GM13976 (cell line): Measurements from ENCODE around the gene MCRIP1.

ENCODE experiments used
- DNase-seq: peaks from one replicate; pipeline ENCODE4 v3.0.0; 2012; ENCODE audit warnings: low spot score
- CTCF ChIP-seq: IDR thresholded peaks from 2 replicates; pipeline ENCODE4 v1.5.1; 2012; ENCODE audit warnings: borderline replicate concordance, mild to moderate bottlenecking; ENCODE audit not compliant: insufficient read depth; ENCODE audit errors: extremely low read depth, missing control alignments, control extremely low read depth
- in situ Hi-C: fragments of 300-500 bp; cut with MboI; formaldehyde crosslinking; loops from one replicate; pipeline ENCODE4 v1.12.0; 2022; ENCODE audit warnings: low sequenced_read_pairs, mixed read lengths, inconsistent platforms; ENCODE audit not compliant: unreplicated experiment

Gene MCRIP1

GRCh38 chr17:81852237-81852636 lies 19.1 kb upstream of the MCRIP1 start:
- no peak for TF ChIP-seq CTCF
- DNase-seq: no peak
- in situ Hi-C loops: no loop called here

- in situ Hi-C loops: no loop called here
- no peak for DNase-seq
- no peak for TF ChIP-seq CTCF
These were observed 18.3 kb upstream of the MCRIP1 start for GRCh38 chr17:81851423-81851822.

GRCh38 chr17:81849457-81849856 lies 16.4 kb upstream of the MCRIP1 start:
- in situ Hi-C loops: no loop called here
- DNase-seq: no peak
- no peak for TF ChIP-seq CTCF

- DNase-seq: no peak
- in situ Hi-C loops: no loop called here
- TF ChIP-seq CTCF: no peak
These were observed 13.9 kb upstream of the MCRIP1 start for GRCh38 chr17:81846743-81847689.

- no peak for TF ChIP-seq CTCF
- DNase-seq: no peak
- in situ Hi-C loops: no loop called here
These were observed 13.0 kb upstream of the MCRIP1 start for GRCh38 chr17:81845881-81846742.

GRCh38 chr17:81845361-81845760 lies 12.3 kb upstream of the MCRIP1 start:
- no peak for TF ChIP-seq CTCF
- DNase-seq: no peak
- in situ Hi-C loops: no loop called here
